Measurements from ENCODE around the gene HSD17B4.
"Not testable (repeated sequence)": the region's sequence is repeated elsewhere in the genome, so short reads cannot be mapped to it uniquely, and the experiment has no call there.

HSD17B4 gene

DNA sequence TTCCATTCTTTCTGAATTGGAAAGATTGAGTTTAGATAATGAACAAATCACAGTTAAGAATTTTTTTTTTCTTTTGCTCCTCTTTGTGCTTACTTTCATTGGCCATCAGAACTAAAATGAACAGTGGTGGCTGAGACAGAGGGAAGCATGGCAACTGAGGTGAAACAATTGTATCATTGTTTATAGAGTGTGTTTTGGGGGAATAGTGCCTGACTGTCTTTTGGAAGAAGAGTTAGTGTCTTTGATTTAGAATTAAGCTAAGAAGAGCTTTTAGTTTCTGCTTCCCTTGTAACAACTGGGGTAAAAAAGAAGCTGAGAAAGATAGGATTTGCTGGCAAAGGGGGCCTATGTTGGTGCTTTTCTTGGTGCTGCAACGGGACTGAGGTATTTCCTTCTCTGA is 24.0 kb downstream of the HSD17B4 start:
- no peak for ATAC-seq (replicated peaks)
- no peak overlapping the region for H3K4me3 Mint-ChIP-seq

DNA sequence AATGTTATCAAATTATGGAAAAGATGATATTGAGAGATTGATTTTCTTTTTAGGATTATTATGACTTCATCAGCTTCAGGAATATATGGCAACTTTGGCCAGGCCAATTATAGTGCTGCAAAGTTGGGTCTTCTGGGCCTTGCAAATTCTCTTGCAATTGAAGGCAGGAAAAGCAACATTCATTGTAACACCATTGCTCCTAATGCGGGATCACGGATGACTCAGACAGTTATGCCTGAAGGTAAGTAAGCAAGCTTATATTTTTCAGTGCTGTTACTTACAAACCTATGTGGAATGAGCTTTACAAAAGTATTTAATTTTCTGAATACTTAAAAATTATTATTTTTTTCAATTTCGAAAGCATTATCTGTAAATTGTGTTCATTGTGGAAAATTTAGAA is 26.5 kb downstream of the HSD17B4 start:
- ATAC-seq (replicated peaks) = no peak
- H3K4me1 Mint-ChIP-seq (ENCODE audit: low read depth in 2 of 2) = no peaks in the 10 kb centered on the region
- no peaks in the 10 kb centered on the region for H3K27me3 Mint-ChIP-seq
- no peaks in the 10 kb centered on the region for H3K9me3 Mint-ChIP-seq
- no peak overlapping the region for H3K27ac Mint-ChIP-seq
- H3K36me3 Mint-ChIP-seq (ENCODE audit: insufficient read depth) = peaks cover 39% of the 10 kb centered on the region
- DNase-seq = no peak
- H3K4me3 Mint-ChIP-seq = no peak overlapping the region

More for the DNA sequence above, 24.0 kb downstream of the HSD17B4 start:
- DNase-seq = no peak
- peaks cover 45% of the 10 kb centered on the region for H3K36me3 Mint-ChIP-seq (ENCODE audit: insufficient read depth)
- H3K4me1 Mint-ChIP-seq (ENCODE audit: low read depth in 2 of 2) = no peaks in the 10 kb centered on the region
- H3K27me3 Mint-ChIP-seq = no peaks in the 10 kb centered on the region
- H3K9me3 Mint-ChIP-seq = no peaks in the 10 kb centered on the region
- H3K27ac Mint-ChIP-seq = no peak overlapping the region

DNA sequence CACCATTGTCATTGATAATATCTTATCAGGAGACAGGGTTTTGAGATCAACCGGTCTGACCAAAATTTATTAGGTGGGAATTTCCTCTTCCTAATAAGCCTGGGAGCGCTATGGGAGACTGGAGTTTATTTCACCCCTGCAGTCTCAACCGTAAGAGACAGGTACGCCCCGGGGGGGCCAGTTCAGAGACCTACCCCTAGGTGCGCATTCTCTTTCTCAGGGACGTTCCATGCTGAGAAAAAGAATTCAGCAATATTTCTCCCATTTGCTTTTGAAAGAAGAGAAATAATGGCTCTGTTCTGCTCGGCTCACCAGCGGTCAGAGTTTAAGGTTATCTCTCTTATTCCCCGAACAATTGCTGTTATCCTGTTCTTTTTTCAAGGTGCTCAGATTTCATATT is 28.3 kb downstream of the HSD17B4 start:
- DNase-seq; H3K27me3 Mint-ChIP-seq; H3K4me1 Mint-ChIP-seq (ENCODE audit: low read depth in 2 of 2); ATAC-seq (replicated peaks); H3K27ac Mint-ChIP-seq; H3K4me3 Mint-ChIP-seq; H3K9me3 Mint-ChIP-seq: not testable (repeated sequence)
- H3K36me3 Mint-ChIP-seq (ENCODE audit: insufficient read depth) = peaks cover 22% of the 10 kb centered on the region

DNA sequence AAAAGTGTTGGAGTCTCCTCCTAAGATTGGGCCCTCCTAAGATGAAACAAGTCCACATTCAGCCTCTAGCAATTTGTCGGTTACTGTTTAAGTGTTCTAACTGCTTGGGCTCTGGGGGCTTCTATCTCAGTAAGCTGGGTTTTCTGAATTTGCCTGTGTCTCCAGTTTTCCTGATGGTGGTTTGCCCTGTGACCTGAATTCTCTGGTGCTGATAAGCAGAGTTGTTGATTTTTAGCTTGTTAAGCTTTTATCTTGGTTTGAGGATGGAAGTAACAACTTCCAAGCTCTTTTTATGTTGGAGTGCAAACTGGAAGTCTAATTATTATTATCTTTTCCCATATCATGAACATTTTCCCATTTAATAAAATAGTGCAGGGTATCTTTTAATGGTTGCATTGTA is 30.9 kb downstream of the HSD17B4 start:
- Mint-ChIP-seq H3K36me3 (ENCODE audit: insufficient read depth) (peaks cover 13% of the 10 kb centered on the region), H3K27ac (no peak overlapping the region), H3K4me3 (no peak overlapping the region), H3K4me1 (ENCODE audit: low read depth in 2 of 2) (no peaks in the 10 kb centered on the region), H3K27me3 (no peaks in the 10 kb centered on the region), H3K9me3 (no peaks in the 10 kb centered on the region)
- ATAC-seq (replicated peaks) = no peak
- DNase-seq = no peak

DNA sequence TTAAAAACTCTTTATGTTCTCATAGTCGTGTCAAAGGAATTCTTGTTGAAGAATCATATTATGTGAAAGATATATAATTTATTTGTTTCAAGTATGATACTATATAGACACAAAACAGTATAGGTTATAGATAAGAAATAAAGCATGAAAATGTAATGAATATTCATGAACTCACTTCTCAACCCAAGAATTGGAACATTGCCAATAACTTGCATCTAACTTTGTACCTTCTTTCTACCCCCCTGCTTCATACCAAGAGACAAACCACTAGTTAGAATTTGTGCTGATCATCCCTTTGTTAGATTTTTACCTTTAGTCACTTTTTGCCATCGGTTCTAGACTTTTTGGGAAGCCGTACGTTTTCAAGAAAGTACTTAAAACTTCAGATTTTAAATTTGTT is 32.6 kb downstream of the HSD17B4 start:
- Mint-ChIP-seq H3K36me3 (ENCODE audit: insufficient read depth) (no peaks in the 10 kb centered on the region), H3K4me3 (no peak overlapping the region), H3K4me1 (ENCODE audit: low read depth in 2 of 2) (no peaks in the 10 kb centered on the region), H3K27ac (no peak overlapping the region), H3K27me3 (no peaks in the 10 kb centered on the region), H3K9me3 (no peaks in the 10 kb centered on the region)
- no peak for DNase-seq
- no peak for ATAC-seq (replicated peaks)

DNA sequence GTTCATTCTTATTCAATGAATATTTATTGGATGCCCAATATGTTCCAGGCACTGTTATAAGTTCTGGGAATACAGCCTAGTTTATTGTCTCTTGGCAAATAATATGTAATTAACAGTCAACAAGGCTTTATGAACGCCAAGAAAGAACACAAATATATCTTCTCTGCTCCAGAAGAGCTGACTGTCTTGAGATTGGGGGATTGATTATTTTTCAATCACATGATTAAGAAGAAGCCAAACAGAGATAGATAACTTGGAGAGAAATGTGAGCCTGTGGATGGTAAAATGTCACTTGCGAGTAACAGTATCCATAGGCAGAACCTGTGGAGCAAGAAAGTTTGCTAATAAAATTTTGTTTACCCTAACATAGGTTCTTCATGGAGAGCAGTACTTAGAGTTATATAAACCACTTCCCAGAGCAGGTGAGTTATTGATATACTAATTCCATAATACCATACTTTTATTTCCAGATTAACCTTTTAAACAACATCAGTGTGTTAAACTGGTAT is 49.4 kb downstream of the HSD17B4 start:
- Mint-ChIP-seq H3K4me3 (no peak overlapping the region), H3K9me3 (no peaks in the 10 kb centered on the region), H3K4me1 (ENCODE audit: low read depth in 2 of 2) (no peaks in the 10 kb centered on the region), H3K27me3 (no peaks in the 10 kb centered on the region), H3K36me3 (ENCODE audit: insufficient read depth) (peaks cover 11% of the 10 kb centered on the region), H3K27ac (no peak overlapping the region)
- ATAC-seq (replicated peaks) = no peak
- DNase-seq = no peak

DNA sequence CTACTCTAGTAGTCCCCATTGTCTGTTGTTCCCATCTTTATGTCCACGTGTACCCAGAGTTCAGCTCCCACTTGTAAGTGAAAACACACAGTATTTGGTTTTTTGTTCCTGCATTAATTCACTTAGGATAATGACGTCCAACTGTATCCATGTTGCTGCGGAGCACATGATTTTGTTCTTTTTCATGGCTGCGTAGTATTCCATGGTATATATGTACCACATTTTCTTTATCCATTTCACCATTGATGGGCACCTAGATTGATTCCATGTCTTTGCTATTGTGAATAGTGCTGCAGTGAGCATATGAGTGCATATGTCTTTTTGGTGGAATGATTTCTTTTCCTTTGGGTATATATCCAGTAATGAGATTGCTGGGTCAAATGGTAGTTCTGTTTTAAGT is 51.6 kb downstream of the HSD17B4 start:
- not testable (repeated sequence) for H3K4me1 Mint-ChIP-seq (ENCODE audit: low read depth in 2 of 2); DNase-seq; H3K36me3 Mint-ChIP-seq (ENCODE audit: insufficient read depth); H3K27me3 Mint-ChIP-seq; H3K4me3 Mint-ChIP-seq; ATAC-seq (replicated peaks); H3K27ac Mint-ChIP-seq; H3K9me3 Mint-ChIP-seq

DNA sequence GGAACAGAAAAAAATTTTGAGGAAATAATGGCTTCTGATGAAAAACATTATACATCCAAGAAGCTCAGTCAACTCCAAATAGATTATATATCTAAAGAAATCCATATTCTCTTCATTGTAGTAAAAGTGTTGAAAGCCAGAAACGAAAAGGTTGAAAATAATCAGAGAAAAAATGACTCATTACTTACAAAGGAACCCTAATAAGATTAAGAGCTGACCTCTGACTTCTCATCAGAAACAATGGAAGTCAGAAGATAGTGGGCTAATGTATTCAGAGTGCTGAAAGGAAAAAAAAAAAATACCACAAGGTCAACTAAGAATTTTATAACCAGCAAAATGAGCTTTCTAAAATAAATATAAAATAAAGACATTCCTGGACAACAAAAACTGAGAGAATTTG is 60.0 kb downstream of the HSD17B4 start:
- no peak overlapping the region for H3K4me3 Mint-ChIP-seq
- no peak for ATAC-seq (replicated peaks)
- no peaks in the 10 kb centered on the region for H3K9me3 Mint-ChIP-seq
- H3K4me1 Mint-ChIP-seq (ENCODE audit: low read depth in 2 of 2) = no peaks in the 10 kb centered on the region
- no peak for DNase-seq
- peaks cover 10% of the 10 kb centered on the region for H3K36me3 Mint-ChIP-seq (ENCODE audit: insufficient read depth)
- no peak overlapping the region for H3K27ac Mint-ChIP-seq
- no peaks in the 10 kb centered on the region for H3K27me3 Mint-ChIP-seq

DNA sequence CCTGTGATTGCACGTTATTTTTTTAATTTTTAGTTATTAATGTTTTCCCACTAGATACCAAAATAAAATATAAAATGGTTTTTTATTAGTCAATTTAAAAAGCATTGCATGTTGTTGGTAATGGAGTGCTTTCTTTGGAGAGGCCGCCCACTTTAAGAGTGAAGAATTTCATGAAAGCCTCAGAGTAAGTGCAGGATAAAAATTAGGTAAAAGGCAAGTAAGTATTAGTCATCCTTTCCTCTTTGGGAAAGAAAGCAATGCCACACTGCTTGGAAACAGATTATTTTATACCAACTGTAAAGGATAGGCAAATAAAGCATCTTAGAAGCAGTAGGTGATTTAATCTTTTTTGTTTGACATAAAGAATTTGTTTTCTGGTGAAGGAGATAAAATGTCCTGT is 62.9 kb downstream of the HSD17B4 start:
- Mint-ChIP-seq H3K4me3 (no peak overlapping the region), H3K36me3 (ENCODE audit: insufficient read depth) (peaks cover 6% of the 10 kb centered on the region), H3K27ac (no peak overlapping the region), H3K27me3 (no peaks in the 10 kb centered on the region), H3K4me1 (ENCODE audit: low read depth in 2 of 2) (no peaks in the 10 kb centered on the region), H3K9me3 (no peaks in the 10 kb centered on the region)
- DNase-seq (no peak), ATAC-seq (replicated peaks) (no peak)

DNA sequence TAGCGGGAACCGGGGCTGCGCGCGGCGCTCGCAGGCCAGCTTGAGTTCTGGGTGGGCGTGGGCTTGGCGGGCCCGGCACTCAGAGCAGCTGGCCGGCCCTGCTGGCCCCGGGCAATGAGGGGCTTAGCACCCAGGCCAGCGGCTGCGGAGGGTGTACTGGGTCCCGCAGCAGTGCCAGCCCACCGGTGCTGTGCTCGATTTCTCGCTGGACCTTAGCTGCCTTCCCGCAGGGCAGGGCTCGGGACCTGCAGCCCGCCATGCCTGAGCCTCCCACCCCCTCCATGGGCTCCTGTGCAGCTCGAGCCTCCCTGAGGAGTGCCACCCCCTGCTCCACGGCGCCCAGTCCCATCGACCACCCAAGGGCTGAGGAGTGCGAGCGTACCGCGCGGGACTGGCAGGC is 64.8 kb downstream of the HSD17B4 start:
- ATAC-seq (replicated peaks) = not testable (repeated sequence)

DNA sequence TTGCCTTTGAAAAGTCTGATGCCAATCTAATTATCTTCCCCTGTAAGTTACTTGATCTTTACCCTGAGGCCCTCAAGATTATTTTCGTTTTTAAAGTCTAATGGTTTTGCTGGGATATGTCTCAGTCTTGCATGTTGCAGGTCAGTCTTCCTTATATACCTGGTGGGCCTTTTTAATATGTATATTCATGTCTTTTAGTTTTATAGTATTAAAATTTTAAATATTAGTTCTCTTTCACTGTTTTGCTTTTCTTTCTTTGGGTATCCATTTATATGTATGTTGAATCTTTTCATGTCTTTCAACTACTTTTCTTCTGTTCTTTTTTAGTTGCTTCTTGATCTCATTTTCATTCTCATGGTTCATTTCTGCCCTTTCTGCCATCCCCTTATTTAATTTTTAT is 68.9 kb downstream of the HSD17B4 start:
- DNase-seq (no peak), ATAC-seq (replicated peaks) (no peak)
- Mint-ChIP-seq H3K36me3 (ENCODE audit: insufficient read depth) (peaks cover 13% of the 10 kb centered on the region), H3K27ac (no peak overlapping the region), H3K4me1 (ENCODE audit: low read depth in 2 of 2) (no peaks in the 10 kb centered on the region), H3K9me3 (no peaks in the 10 kb centered on the region), H3K4me3 (no peak overlapping the region), H3K27me3 (no peaks in the 10 kb centered on the region)

More for the DNA sequence above, 64.8 kb downstream of the HSD17B4 start:
- H3K27ac Mint-ChIP-seq; DNase-seq; H3K9me3 Mint-ChIP-seq; H3K27me3 Mint-ChIP-seq; H3K36me3 Mint-ChIP-seq (ENCODE audit: insufficient read depth); H3K4me3 Mint-ChIP-seq; H3K4me1 Mint-ChIP-seq (ENCODE audit: low read depth in 2 of 2): not testable (repeated sequence)

DNA sequence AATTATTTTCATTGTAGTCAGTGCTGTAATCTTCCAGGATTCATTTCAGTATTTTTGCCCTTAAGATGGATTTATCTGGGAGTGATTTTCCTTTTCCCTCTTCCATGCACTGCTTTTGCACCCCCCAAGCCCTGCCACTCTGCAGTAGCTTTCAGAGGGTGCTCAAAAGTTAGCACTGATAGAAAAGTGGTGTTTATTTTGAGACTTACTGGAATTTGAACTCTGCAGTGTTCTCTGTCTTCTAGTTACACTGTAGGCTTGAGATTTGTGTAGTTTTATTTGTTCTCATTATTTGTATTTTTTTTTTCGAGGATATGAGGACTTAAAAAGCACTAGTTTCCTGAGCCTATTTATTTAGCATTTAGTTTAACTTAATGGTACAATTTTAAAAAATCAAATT is 70.5 kb downstream of the HSD17B4 start:
- Mint-ChIP-seq H3K9me3 (no peaks in the 10 kb centered on the region), H3K27me3 (no peaks in the 10 kb centered on the region), H3K4me3 (no peak overlapping the region), H3K27ac (no peak overlapping the region), H3K36me3 (ENCODE audit: insufficient read depth) (peaks cover 14% of the 10 kb centered on the region), H3K4me1 (ENCODE audit: low read depth in 2 of 2) (no peaks in the 10 kb centered on the region)
- DNase-seq = no peak
- no peak for ATAC-seq (replicated peaks)

DNA sequence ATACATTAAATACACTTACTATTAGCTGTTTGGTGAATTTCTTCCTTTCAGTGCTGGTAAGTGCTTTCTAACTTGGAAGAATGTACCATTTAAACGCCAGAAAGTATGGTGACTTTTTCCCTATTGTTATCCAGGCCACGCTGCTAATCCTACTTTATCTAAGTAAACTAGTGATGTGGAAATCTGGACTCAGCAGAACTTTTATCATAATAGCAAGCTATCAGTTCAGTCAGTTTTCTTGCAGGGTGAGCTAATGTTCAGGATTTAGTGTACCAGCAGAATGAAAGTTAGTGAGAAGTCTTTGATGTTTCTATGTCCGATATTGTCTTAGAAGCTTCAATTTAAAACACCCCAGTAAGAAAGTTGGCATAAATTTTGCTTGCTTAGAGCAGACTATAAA is 72.2 kb downstream of the HSD17B4 start:
- no peak for DNase-seq
- no peak overlapping the region for H3K4me3 Mint-ChIP-seq
- H3K36me3 Mint-ChIP-seq (ENCODE audit: insufficient read depth) = peaks cover 24% of the 10 kb centered on the region
- H3K27ac Mint-ChIP-seq = no peak overlapping the region
- no peaks in the 10 kb centered on the region for H3K4me1 Mint-ChIP-seq (ENCODE audit: low read depth in 2 of 2)
- H3K27me3 Mint-ChIP-seq = no peaks in the 10 kb centered on the region
- no peaks in the 10 kb centered on the region for H3K9me3 Mint-ChIP-seq
- ATAC-seq (replicated peaks) = no peak

DNA sequence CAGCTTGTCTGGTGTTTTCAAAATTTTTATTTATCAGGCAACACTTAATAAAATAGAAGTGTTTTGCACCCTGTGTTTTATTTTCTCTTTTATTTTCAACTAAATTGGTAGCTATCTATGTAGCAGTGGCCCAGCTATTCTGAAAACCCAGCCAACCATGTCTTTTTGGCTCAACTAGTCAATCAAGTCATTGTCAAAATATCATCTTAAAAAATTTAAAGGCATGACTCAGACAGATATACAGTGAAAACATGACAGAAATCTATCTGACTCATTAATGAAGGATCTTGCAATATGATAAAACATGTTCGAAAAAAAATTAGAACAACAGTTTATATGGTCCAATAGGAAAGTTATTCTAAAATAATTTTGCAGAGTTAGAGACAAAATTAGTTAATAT is 75.1 kb downstream of the HSD17B4 start:
- Mint-ChIP-seq H3K27ac (no peak overlapping the region), H3K36me3 (ENCODE audit: insufficient read depth) (peaks cover 29% of the 10 kb centered on the region)
- no peak for DNase-seq

DNA sequence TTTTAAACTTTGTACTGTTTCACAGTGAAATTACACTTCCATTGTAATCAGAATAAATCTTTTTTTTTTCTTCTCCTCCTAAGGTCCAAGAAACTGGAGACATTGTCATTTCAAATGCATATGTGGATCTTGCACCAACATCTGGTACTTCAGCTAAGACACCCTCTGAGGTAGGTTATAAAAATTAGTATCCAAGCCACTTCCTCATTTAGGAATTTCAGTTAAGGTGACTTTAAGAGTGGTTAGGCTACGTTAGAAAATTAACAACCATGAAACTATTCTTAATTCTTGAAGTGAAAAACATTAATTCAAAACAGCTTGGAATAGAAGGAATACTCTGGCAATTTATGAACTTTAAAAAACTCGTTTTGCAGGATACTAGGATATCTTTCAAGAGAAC is 77.5 kb downstream of the HSD17B4 start:
- Mint-ChIP-seq H3K27ac (no peak overlapping the region), H3K4me1 (ENCODE audit: low read depth in 2 of 2) (no peaks in the 10 kb centered on the region), H3K4me3 (no peak overlapping the region), H3K36me3 (ENCODE audit: insufficient read depth) (peaks cover 29% of the 10 kb centered on the region), H3K9me3 (no peaks in the 10 kb centered on the region), H3K27me3 (no peaks in the 10 kb centered on the region)
- no peak for ATAC-seq (replicated peaks)
- no peak for DNase-seq

More for the DNA sequence above, 75.1 kb downstream of the HSD17B4 start:
- no peak for ATAC-seq (replicated peaks)
- Mint-ChIP-seq H3K4me1 (ENCODE audit: low read depth in 2 of 2) (no peaks in the 10 kb centered on the region), H3K9me3 (no peaks in the 10 kb centered on the region), H3K4me3 (no peak overlapping the region), H3K27me3 (no peaks in the 10 kb centered on the region)
